IPS DF 19.7 (cell line): Measurements from ENCODE around the gene PRKX.
"Not testable (repeated sequence)": the region's sequence is repeated elsewhere in the genome, so short reads cannot be mapped to it uniquely, and the experiment has no call there.

ENCODE experiments used
- DNase-seq: peaks from one replicate; pipeline ENCODE4 v3.0.0-alpha.2; 2013; ENCODE audit warnings: low read depth, low spot score

The PRKX gene

DNA sequence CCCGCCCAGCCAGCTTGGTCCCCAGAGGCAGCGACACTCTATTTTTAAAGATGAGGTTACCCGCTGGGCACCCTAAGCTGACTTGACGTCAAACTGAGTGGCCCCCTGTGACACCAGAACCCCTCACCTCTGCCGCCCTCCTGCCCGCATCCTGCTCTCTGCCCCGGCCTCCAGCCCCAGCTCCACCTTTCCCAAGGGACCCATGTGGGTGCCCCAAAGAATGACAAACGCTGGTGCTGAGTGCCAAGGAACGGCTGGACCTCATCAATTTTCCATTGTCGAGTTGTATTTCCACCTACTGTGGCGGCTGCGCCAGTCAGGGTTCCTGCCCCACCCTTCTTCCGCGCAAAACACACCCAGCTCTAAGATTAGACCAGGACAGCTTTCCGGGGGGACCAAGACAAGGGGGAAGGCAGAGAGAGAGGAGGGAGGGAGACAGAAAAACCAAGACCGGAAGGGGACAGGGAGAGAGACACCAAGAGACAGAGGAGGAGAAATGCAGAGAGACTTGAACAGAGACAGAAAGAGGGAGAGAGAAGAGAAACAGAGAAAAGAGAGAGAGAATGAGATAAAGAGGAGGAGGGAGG, 2.0 kb downstream of the PRKX start:
- DNase-seq, result no peak

DNA sequence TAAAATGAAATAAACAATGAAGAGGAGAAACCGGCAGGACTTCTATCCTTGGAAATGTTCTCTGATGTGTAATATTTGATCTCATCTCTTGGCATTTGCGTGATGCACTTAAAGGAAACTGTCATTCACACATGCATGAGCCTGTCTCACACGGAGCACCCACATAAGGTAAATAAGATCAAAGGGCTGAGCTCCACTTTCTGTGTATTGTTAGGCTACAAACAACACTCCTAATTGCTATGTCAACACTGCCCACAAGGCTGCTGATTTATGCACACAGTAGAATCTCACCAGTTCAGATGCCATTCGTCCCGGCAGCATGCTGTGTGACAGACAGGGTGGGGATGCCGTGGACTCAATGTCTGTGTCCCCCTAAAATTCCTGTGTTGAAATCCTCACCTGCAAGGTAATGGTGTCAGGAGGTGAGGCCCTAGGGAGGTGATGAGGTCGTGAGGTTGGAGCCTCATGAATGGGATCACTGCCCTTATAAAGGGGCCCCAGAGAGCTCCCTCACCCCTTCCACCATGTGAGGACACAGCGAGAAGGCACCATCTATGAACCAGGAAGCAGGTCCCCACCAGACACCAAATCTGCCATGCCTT, 5.7 kb downstream of the PRKX start:
- not testable (repeated sequence) for DNase-seq

DNA sequence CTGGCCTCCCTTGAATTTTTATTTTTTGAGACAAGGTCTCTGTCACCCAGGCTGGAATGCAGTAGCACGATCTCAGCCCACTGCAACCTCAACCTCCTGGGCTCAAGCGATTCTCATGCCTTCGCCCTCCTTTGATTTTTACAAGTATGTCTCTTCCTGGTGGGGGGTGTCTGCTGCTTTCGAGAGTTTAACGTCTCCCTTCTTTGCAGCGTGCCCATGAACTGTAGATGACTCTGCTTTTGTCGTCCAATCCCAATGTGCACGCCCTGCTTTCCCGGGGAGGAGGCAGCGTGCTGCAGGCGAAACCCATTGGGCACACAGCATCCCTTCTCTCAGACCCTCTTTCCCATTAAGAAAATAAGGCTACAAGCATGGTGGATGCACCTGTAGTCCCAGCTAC, 7.0 kb downstream of the PRKX start:
- DNase-seq, result no peak

DNA sequence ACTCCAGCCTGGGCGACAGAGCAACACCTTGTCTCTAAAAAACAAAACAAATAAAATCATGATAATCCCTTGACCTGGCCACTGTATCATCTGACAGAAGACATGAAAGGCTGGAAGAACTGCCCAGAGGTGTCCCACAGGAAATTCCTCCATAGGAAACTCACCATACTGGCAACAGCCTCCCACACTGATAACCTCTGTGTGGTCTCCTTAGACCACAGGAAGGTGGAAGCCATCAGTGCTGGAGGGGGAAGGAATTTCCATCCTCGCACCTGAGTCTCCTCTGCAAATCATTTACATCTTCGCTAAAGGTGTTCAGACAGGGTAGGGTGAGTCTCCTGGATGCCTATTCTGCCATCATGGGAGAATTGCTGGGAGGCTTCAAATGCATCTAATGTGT, 10.2 kb downstream of the PRKX start:
- not testable (repeated sequence) for DNase-seq

DNA sequence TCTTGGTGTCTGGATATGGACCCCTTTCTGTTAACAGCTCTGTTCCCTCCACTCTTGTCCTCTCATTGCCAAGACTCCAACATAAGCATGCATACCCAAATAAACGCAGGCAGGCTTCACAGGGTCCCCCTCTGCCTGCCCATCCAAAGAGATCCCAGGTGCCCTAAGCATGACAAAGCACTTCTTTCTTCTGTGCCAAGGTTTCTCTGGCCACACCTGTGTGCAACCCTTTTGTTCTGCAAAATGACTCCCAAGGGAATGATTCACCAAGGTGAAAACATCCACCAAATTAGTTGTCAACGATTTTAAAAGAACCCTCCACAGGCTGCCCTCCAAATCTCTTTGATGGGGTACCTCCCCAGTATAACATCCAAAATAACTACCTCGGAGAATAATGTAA, 11.4 kb downstream of the PRKX start:
- DNase-seq, result not testable (repeated sequence)

DNA sequence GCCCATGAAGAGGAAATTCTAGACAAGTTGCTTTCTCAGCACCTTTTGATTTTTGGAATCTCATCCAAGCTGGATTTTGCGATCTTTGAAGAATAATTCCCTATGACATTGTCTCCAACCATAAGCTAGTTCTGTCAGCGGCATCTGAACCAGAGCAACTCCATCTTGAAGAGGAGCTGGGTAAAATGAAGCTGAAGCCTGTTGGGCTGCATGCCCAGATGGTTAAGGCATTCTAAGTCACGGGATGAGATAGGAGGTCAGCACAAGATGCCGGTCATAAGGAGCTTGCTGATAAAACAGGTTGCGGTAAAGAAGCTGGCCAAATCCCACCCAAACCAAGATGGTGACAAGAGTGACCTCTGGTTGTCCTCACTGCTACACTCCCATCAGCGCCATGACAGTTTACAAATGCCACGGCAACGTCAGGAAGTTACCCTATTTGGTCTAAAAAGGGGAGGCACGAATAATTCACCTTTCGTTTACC, 12.0 kb downstream of the PRKX start:
- DNase-seq, result not testable (repeated sequence)

DNA sequence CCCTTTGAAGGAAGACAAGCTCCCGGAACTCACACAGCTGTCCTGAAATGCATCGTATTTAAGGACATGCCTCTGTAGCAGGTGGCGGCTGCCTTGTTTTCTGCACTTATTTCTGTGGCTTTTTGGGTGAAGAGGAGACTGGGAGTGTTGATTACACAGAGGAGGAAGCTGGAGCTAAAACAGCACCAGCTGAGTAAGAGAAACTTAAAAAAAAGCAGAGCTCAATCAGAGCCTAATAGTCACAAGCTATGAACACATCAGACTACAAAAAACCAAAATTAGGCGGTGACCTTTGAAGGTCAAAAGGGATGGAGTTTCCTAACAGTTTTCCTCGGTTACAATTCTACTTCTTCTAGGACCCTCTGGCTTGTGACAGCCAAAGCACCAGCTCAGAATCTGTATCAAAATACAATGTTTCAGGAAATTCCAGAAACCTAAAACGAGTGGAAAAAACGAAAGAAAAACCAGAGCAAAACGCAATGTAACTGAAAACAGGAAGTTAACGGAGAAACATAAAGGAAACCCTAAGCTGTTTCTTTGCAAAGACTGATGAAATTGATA, 13.5 kb downstream of the PRKX start:
- no peak for DNase-seq

DNA sequence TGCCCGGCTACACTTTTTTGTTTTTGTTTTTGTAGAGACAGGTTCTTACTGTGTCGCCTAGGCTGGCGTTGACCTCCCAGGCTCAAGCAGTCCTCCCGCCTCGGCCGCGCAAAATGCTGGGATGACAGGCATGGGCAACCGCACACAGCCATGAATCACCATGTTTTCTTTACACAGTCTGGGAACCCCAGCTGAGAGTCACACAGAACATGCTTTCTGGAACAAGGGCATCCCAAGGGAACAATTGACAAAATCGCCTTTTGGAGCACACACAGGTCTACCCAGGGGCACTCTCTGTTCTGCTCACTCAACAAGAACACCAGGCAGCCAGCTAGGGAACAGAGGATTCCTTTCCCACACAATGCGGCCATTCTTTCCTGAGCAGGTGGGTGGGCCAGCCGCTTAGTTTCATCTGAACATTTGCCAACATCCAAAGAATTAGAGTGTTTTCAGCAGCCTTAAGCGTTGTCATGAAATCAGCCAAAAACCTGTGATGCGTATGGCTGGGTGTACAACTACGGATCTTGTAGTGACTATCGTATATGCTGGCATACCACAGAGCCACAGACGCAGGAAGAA, 15.7 kb downstream of the PRKX start:
- DNase-seq, result no peak

DNA sequence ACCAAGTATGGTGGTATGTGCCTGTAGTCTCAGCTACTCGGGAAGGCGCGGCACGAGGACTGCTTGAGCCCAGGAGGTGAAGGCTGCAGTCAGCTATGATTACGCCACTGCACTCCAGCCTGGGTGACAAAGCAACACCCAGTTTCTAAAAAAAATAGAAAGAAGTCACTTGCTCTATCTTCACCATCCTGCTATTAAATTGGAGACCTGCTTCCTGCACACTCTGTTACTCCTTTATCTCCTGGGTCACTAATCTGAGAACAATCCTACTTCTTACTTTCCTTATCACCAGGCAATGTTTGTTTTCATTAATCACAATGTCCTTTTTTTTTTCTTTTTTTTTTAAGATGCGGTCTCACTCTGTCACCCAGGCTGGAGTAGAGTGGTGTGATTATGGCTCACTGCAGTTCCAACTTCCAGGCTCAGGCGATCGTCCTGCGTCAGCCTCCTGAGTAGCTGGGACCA, 16.2 kb downstream of the PRKX start:
- no peak for DNase-seq

DNA sequence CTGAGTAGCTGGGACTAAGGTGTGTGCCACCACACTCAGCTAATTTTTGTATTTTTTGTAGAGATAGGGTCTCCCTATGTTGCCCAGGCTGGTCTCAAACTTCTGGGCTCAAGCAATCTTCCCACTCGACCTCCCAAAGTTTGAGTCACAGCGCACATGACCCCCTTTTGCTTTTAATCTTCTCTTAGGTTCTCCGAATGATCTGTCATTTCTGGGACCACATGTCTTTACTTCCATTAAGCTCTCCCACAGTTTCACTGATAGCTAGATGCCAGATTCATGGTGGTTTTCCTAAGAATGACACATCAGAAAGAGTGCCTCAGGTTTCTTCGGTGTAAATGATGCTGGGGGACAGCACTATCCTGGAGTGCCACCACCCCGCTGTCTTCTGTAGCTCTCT, 17.9 kb downstream of the PRKX start:
- DNase-seq, result no peak

DNA sequence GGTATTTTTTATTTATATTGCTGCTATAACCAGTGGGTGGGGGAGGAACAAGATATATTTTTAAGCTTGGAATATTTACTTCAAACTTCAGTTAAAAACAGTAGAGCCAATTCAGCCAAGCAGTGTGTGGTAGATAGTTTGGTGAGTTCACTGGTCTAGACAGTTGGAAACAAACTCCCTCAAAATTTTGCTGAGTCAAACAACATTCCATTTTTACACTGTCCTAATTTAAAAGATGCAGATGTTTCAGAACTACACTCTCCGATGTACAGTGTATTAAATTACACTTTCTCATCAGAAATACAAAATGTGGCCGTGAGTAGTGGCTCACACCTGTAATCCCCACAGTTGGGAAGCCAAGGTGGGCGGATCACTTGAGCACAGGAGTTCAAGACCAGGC, 23.3 kb downstream of the PRKX start:
- DNase-seq, result no peak

DNA sequence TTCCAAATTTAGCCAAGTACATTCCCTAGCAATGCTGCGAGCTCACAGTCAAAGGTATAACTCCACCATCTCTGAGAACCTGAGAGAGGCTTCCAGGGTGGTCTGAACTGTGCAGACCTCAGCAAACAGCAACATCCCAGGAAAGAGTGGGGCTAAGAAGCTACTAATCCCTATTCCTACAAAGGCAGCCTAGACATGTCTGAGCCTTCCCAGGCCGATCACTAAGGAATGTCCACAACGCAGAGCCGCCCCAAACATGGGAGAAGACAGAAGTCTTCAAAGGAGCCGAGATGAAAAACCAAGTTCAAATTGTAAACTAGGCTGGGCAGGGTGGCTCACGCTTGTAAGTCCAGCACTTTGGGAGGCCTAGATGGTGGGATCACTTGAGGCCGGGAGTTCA, 30.2 kb downstream of the PRKX start:
- not testable (repeated sequence) for DNase-seq

DNA sequence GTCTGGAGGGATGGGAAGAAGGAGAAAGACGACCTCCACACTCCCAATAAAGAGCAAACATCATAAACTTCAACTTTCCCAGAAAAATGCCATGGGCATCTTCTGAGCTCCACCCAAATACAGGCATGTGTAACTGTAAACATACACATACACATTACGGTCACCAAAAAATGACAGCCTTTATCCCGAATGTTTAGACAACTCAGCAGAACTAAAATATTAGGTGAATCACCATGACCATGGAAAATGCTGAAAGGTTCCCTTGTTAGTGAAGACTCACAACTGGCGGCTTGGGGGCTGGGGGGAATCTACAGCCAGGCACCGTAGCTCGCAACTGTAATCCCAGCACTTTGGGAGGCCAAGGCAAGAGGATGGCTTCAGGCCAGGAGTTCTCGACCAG, 33.0 kb downstream of the PRKX start:
- DNase-seq, result no peak

DNA sequence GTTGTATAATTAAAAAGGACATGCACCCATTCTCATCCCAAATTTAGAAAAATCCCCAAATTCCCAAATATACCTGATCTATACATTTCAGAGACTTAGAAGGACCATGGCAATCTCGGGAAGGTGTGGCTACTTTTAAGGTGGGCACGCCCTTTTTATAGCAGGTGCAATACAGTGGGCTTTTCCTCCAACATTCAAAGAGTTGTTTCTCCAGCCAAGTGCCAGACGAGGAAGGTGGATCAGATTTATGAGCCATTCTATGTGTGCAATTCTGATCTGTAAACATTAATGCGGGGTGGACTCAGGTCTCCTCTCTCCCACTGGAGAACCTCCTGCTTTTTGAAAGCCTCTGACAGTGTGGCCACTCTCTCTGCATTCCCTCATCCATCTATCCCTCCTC, 33.8 kb downstream of the PRKX start:
- DNase-seq, result no peak

DNA sequence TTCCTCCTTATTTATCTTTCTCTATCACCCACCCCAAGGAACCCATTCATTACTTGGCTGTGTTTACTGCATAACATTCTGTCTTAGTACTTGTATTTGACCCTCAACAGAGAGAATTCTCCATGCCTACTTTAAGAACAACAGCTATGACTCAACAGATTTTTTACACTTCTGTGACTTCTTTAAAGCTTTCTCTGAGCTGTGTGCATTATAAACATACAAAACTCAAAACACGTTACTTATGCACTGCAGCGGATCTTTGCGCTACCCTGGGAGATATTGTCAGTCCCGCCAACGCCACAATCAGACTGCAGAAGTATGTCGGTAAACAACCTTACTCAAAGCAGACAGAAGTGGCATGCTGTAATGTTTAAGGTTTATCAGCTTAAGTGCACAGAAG, 35.1 kb downstream of the PRKX start:
- no peak for DNase-seq

DNA sequence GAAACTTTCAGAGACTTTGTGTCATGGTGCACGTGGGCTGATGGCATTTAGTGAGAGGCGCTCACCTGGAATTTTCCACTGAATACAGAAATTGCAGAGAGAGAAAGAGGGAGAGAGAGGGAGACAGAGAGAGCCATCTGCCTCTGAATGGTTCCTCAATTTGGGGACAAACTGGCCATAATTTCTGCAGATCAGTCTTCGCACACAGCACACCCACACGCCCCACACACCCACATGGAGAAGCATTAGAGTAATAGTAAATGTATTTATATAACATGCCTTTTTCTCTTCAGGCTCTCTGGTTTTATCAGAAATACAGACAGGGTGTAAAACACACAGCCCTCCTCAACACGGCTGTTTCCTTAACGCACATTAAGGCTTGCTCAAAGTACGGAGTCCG, 38.6 kb downstream of the PRKX start:
- DNase-seq, result no peak

DNA sequence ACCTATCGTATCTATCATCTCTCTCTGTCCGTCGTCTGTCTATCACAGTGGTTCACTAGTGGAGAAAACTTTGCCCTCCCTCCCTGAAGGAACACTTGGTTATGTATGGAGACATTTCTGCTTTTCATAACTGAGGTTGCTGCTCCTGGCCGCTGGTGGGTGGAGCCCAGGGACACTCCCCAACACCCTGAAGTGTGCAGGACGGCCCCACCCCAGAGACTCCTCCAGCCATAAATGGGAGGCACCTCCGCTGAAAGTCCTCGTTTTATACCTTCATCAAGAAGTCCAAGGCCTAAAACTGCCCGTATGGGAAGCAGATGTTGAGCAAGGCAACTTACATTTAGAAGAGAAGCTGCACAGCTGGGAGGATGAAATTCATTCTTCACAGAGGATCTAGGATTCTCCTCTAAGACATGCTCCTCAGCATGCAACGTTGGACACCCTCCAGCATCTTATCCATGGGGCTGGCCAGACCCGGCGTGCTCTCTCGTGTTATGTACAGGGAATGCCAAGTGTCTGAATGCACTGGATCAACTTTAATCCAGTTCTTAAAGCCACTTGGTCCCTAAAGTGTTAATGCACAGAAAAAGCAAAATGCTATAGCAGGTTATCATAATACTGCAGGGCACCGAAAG, 43.5 kb downstream of the PRKX start:
- no peak for DNase-seq

DNA sequence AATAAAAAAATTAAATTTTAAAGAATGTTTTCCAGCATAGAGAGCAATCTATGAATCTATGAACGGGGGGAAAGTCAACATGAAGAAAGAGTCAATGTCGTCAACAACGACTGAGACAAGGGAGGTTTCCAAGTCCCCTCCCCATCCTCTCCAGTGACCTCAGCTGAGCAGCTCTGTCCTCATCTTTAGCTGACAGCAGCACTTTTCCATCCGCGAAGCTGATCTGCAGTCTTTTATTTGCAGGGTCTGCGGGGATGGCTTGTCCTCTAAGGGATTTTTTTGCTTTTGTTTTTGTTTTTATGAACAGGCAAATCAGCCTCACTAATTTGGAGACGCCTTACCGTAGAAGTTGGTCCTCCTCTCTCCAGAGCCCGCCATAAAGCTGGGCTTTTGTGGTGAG, 46.5 kb downstream of the PRKX start:
- no peak for DNase-seq

DNA sequence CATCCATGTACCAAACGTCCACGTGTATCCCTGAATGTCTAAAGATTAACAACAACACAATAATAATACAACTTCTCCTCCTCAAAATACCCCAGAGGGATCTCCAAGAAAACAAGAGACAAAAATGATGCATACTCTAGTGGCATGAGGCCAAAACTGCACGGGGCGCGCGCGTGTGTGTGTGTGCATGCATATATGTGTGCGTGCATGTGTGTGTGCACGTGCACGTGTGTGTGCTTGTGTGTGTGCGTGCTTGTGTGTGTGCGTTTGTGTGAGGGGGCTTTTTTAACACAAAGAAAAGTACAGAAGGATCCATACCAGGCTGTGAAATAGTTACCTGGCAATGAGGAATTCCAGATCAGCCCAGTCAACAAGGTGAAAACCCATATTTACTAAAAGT, 48.5 kb downstream of the PRKX start:
- DNase-seq, result no peak

DNA sequence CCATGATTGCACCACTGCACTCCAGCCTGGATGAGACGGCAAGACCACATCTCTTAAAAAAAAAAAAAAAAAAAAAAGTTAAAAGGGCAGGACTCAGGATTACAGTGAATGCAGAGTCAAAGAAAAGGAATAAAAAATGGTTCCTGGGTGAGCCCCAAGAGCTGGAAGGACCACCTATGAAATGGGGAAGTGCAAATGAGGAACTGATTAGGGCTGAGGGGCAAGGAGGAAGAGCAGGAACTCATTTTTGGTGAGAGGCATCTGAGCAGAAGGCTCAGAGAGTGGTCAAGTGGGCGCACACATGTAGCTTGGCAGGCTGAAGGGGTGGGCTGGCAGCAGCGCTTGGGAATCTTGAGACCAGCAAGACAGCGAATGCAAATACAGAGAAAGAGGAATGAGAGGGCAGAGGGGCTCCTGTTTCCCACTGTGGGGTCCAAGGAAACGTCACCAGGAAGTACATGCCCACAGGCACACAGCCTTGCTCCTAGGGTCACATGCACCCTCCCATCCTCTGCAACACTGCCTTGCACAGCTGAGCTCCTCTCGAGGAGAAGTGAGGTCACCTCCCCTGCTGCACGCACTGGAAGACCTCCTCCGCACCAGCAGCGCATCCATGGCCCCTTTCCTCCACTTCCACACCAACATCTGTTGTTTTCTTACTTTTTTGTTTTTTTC, 49.7 kb downstream of the PRKX start:
- DNase-seq, result not testable (repeated sequence)

DNA sequence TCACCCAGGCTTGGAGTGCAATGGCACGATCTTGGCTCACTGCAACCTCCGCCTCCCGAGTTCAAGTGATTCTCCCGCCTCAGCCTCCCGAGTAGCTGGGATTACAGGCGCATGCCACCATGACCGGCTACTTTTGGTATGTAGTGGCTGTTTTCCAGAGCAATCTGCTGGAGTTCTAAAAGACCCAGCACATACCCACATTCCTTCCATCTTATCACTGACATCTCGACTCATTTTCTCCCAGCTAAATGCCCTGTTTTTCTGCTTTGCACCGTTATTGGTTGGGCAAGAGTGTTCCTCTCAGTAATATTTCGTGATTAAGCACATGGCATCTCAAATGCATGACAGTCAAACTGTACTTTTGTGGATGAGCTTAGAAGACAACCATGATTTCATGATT, 53.7 kb downstream of the PRKX start:
- no peak for DNase-seq

DNA sequence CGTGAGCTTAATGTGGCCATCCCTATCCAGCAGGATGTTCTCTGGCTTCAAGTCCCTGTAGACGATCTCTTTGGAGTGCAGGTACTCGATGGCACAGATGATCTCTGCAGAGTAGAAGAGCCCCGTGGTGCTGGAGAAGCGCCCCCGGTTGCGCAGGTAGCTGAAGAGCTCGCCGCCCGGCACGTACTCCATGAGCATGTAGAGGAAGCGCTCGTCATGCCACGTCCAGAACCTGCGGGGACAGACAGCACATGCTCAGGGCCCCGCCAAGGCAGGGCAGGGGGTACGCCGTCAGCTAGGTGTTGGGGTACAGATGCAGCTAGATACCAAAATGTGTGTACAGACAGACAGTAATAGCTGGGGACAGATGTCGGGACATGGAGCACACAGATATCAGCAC, 58.3 kb downstream of the PRKX start:
- DNase-seq, result no peak
